HG02571 (cell line): ENCODE data around the gene ASH1L.
"Not testable (repeated sequence)": the region's sequence is repeated elsewhere in the genome, so short reads cannot be mapped to it uniquely, and the experiment has no call there.

Source experiments
- ATAC-seq: cut with Tn5 transposase; IDR thresholded peaks from one replicate; pipeline ENCODE4 v1.9.1; 2021; ENCODE audit warnings: mild to moderate bottlenecking, moderate library complexity; ENCODE audit not compliant: unreplicated experiment

ASH1L gene

DNA sequence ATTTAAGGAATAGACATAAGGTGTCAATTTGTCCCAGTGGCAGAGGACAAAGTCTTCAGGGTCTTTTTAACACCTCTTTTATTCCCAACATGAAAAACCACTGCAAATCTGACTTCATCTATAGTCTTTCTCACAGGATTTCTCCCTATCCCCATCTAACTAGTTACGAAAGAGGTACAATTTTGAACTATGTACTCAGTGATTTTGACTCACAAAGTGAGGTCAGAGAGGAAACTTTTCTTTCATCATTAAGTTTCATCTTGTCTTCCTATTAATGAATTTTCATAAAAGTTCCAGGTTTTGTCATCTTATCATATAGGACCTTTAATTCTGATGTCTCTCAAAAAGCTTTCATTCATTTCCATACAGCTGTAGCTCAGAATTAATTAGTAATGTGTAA, 63.3 kb downstream of the ASH1L start:
- no peak for ATAC-seq

DNA sequence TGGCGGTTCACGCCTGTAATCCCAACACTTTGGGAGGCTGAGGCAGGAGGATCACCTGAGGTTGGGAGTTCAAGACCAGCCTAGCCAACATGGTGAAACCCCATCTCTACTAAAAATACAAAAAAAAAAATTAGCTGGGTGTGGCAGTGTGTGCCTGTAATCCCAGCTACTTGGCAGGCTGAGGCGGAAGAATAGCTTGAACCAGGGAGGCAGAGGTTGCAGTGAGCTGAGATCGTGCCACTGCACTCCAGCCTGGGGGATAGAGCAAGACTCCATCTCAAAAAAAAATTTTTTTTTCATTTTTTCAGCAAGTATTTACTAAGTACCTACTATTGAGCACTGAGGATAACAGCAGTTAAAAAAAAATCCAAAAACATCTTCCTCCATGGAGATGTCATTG, 69.0 kb downstream of the ASH1L start:
- ATAC-seq, result not testable (repeated sequence)

DNA sequence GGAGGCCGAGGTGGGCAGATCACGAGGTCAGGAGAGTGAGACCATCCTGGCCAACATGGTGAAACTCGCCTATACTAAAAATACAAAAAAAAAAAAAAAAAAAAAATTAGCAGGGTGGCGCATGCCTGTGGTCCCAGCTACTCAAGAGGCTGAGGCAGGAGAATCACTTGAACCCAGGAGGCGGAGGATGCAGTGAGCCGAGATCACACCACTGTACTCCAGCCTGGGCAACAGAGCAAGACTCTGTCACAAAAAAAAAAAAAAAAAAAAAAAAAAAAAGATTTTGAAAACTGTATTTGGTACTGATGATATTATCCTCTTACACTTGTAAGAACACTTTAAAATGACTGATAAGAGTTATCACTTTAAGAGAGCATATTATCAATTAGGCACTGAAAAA, 74.2 kb downstream of the ASH1L start:
- ATAC-seq, result not testable (repeated sequence)

DNA sequence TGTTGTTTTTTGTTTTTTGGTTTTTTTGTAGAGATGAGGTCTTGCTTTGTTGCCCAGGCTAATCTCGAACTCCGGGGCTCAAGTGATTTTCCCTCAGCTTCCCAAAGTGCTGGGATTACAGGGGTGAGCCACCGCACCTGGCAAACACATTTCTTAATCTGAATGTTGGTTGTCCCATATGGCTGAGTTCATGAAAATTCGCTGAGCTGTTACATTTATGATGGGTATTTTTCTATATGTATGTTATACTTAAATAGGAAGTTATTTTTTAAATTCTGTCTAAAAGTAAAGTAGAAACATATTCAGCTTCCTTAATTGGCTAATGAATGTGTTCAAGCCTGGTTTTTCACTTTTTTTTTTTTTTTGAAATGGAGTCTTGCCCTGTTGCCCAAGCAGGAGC, 75.1 kb downstream of the ASH1L start:
- no peak for ATAC-seq

DNA sequence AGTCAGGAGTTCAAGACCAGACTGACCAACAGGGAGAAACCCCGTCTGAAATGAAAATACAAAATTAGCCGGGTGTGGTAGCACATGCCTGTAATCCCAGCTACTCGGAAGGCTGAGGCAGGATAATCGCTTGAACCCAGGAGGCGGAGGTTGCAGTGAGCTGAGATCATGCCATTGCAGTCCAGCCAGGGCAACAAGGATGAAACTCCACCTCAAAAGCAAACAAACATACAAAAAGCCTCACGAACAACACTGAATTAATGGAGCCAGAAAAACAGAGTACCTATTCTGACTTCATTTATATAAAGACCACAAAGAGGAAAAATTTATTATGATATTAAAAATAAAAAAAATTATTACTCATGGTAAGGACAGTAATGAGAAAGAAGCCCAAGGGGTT, 75.7 kb downstream of the ASH1L start:
- not testable (repeated sequence) for ATAC-seq

DNA sequence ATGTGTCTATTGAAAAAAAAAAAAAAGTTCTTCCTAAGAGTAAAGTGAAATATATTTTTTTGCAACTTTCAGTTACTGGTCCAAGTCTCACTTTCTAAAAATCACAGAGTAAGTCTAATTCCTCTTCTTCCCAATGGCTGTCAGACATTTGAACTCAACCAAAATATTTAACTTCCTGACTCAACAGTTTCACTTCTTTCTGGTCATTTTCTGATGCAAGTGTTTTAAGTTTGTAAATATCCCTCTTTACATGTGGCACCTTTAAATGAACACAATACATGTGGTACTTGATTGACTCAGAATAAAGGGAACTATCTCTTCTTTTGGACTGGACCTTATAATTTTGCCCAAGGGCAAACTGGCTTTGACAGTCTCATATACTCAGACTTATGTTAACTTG, 76.7 kb downstream of the ASH1L start:
- no peak for ATAC-seq

DNA sequence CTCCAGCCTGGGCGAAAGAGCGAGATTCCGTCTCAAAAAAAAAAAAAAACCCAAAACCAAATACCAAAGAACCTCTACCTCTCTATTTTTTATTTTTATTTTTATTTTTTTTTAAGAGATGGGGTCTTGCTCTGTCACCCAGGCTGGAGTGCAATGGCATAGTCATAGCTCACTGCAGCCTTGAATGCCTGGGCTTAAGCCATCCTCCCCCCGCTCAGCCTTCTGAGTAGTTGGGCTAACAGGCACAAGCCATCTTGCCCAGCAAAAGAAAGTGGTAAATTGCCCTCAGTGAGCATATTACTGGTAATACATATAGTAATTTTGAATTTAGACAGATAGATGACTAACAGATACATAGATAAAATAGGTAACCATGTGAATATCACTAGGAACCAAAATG, 77.4 kb downstream of the ASH1L start:
- ATAC-seq, result no peak

DNA sequence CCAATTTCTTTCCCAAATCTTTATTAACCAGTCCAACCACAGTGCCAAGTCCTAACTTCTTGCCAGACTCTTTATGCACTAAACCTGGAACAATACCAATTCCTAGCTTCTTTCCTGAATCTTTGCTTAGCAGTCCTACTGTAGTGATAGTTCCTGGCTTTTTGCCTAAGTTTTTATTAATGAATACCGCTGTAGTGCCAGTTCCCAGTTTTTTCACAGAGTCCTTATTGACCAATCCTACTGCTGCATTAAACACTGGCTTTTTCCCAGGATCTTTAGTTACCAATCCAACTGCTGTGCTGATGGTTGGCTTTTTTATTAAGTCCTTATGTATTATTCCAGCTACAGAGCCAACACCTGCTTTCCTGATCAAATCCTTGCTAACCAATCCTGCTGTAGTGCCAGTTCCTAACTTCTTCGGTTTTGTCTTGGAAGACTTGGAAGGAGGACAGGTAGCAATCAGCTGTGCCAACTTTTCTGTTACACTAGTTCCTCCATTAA, 80.8 kb downstream of the ASH1L start:
- ATAC-seq, result no peak

DNA sequence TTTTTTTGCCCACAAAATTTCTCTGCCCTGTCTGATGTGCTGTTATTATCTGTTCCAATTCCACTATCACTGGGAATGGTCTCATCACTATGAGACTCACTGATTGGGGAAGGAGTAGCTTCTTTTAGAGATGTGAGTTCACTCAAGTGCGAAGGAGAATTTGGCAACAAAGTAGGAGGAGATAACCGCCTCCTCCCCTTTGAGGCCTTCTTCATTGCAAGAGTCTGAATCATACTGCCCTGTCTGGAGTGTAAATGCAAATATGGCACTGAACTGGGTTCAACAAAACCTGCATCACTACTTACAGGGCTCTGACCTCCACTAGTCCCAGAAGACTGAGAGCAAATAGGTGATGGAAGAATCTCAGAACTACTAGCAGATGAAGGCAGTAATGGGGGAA, 83.4 kb downstream of the ASH1L start:
- no peak for ATAC-seq

DNA sequence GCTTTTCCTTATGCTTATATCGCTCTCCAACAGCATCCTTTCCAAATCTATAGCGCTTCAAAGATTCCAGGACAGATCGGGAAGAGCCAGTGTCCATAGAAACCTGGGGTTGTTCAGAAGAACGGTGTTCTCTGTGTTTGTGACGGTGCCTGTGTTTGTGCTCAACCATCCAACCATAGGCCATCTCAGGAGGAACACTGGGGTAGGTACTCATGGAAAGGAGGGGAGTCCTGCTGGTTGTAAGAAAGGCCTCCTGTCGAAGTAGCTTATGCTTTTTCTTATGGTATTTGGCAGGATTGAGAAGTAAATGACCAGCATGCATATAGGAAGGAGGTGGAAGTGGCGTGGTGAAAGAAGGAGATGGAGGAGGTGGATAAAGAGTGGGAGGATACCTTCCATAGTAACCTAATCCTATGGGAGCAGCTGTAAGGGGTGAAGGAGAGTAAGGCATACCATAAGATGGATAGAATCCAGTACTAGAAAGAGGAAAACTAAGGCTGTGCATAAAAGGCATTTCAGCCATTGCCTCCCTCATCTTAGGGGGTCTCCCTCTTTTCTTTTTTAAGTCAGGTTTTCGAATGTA, 84.2 kb downstream of the ASH1L start:
- no peak for ATAC-seq

DNA sequence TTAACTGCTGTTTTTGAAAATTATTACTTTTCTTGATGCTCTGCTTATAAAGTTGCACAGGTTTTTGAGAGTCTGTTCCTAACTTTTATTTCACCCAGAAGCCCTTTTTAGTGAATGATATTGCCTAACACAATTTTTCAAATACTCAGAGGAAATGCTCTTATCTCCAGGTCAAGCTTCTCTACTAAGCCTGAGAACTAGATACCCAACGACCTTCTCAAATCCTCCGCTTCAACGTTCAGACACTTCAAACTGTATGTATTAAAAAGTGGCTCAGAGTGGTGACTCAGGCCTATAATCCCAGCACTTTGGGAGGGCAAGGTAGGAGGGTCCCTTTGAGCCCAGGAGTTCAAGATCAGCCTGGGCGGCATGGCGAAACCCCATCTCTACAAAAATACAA, 88.5 kb downstream of the ASH1L start:
- ATAC-seq, result no peak

DNA sequence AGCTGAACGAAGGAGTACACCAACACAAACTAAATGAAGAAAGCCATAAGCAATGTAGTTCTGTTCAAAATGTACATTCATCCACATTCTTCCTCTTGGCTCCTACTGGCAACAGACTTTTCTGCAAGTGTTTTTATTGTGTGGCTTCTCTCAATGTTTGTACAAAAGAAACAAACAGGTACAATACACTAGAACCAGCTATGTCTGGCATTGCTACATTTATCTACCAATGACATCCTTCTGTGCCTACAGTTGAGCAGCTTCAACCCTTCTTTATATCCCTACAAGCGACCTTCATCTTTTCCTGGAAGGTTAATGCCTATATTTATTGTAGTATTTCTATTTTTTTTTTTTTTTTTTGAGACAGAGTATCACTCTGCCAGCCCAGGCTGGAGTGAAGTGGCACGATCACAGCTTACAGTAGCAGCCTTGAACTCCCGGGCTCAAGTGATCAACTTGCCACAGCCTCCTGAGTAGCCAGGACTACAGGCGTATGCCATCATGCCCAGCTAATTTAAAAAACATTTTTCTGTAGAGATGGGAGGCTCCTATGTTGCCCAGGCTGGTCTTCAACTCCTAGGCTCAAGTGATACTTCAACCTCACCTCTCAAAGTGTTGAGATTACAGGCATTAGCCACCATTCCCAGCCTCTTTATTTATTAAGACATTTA, 89.3 kb downstream of the ASH1L start:
- no peak for ATAC-seq

DNA sequence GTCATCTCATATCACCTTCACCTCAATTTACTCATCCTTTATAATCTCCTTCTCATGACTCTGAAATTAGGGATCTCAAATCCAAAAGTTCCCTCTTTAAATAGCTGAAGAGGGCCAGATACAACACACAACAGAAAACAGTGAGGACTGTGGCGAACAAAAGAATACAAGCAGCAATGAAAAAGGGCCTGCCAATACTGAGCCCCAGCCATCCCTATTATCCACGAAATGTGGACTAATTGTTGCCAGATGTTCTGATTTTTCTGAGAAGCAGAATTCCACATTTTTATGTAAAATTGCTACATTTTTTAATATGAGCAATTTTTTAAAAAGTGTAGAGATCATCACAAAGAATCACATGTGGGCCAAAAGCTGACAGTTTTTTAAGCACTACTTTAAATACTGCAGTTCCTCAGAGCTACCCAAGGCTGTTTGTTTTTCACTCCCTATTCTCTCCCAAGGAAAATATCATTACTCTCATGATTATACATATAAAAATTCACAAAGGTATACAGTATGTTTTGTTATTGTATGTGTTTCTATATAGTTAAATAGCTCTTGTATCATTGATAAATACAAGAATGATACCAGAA, 90.0 kb downstream of the ASH1L start:
- no peak for ATAC-seq

DNA sequence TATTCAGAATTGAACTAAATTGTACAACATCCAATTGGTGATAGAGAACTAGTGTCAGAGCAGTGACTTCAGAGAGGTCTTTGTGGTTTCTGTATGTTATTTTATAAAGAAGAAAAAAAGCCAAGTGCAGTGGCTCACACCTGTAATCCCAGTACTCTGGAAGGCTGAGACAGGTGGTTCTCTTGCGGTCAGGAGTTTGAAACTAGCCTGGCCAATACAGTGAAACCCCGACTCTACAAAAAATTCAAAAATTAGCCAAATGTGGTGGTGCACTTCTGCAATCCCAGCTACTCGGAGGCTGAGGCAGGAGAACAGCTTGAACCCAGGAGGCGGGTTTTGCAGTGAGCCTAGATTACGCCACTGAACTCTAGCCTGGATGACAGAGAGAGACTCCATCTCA, 90.7 kb downstream of the ASH1L start:
- no peak for ATAC-seq

DNA sequence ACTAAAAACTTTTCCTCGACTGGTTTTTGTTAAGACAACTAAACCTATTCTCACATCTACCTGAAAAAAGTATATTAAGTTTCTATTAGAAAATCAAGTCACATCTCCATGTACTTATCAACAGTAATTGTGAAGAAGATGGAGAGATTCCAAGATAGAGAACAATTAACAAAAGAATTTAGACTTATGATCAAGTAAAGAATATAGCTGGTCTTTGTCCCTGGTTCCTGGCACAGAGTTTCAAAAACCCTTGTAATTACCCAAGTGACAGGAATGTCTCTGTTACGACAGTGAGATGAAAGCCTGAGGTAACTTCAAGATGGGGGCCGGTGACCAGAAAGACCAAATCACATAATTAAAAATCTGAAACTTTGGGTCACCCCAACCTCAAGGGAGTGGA, 91.6 kb downstream of the ASH1L start:
- ATAC-seq, result no peak

DNA sequence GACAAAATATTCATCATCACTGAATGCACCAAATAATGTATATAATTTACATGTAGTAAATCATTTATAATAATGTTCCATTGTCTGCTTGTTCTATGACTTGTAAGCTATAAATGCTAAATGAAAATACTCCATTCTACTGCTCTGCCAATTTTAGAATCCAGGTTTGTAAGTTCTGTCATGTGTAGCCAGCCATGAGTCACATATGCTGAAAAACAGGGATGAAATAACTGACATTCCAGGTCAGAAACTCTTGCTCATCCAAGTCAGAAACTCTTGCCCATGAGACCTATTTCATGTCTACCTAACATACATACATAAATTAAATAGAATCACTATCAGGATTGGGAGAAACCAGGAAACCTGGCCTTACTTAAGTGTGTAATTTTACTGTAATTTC, 95.6 kb downstream of the ASH1L start:
- no peak for ATAC-seq

DNA sequence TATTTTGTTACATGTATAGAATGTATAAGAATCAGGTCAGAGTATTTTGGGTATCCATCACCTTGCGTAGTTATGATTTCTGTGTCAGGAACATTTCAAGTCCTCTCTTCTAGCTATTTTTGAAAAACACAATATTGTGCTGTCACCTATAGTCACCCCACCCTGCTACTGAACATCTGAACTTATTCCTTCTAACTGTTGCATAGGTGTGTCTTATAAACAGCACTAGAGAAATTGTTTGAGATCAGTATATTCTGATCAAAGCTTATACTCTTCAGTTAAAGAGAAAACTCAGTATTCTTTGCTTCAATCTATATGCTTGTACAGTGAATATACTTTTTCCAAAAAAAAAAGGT, 96.0 kb downstream of the ASH1L start:
- no peak for ATAC-seq

DNA sequence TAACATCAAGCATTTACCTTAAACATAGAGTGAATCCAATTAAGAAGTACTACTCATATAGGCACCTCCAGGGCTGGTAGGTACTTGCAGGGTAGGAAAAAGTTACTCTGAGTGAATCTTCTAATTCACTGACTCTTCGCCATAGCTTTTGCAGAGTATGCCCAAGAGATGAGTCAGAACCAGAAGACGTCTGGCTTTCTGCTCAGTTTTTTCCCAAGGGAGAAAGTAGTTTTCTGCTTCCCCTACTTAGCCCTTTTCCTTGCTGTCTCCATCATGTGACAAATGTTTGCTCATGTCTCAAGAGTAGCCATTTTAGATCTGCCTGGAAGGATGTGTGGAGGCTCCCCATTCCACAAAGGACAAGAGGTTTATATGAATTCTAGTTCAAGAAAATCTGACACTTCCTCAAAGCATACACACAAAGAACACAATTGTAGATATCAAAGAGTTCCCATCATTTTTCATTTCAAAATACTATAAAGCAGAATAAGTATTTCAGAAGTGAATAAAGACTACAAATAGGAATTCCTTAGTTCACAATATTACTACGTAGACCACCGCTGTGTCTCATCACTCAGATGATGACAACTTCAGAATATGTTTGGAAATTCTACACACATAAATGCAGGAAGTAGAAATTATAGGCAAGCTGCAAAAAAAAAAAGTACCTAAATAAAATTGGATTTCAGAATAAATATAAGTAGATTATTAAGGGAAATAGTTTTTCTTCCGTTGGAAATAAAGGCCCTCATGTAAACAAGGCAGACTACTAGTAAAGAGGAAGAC, 98.5 kb downstream of the ASH1L start:
- no peak for ATAC-seq

DNA sequence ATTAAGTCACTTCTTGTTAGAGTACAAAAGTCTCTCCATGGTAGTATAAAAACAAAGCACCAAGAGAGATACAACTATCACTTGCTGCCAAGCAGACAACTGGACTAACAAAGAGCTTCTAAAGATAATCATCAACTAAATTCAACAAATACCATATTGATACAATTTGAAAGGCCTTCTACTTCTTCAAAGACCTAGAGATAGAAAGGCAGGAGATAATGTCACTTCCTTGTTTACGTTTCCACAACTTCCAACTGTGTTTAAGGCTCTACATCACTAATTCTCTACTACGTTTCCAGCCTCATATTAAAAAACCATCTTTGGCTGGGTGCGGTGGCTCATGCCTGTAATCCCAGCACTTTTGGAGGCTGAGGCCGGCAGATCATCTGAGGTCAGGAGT, 104.5 kb downstream of the ASH1L start:
- no peak for ATAC-seq

DNA sequence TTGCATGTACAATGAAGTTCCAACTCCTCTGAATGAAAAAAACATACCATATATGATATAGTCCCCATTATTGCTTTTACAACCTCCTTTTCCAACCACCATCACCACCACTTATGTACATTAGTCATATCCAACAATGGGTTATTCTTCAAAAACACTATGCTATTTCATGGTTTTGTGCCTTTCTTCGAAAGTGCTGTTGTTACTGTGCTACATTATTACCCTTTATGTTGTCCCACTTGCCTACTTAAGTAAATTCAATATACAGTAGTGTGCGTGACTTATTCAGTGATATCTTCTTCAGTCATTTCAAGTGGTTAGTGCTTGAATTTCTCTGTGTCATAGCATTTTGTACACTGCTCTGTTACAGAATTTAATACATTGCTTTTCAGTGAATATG, 105.3 kb downstream of the ASH1L start:
- no peak for ATAC-seq

DNA sequence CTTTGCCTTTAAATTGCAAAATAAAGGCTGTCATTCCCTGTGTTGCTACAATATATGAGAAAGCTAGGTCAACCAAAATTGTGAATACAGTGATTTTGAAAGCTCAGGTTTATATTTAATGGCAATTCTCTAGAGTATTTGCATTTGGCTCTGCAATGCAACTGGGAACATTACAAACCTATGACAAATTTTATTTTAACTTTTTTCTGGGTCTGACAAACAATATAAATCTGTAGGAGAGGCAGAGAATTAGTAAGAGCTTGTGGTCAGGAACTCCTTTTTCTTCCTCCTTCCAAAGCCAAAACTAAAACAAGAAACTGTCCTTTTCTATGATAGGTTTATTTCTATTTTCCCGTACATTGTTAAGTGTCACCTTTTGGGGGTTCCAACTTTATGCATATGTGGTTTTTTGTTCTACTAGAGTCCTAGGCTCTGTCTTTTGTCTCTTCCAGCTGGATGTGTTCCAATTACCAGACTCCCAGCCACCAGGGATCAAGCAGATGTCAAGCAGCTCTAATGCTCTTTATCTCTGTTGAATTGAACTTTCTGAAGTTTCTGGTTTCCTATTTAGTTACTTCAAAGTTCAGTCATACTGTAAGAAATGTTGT, 106.9 kb downstream of the ASH1L start:
- no peak for ATAC-seq
